H9 (cell line): ENCODE data around the gene ADGRG1. TPM values are rescaled to one million over a fixed set of nuclear protein-coding genes. Genes with fewer than 3 reads are reported as not detected.

Experiments
- DNase-seq: peaks from one replicate; pipeline ENCODE4 v3.0.0-alpha.2; 2017
- H2AFZ ChIP-seq: one replicate; pipeline ENCODE4 v1.6.1; 2013; ENCODE audit warnings: mild to moderate bottlenecking, low read length, control low read depth, moderate library complexity
- H2AK5ac ChIP-seq: 2 replicates; pipeline ENCODE4 v1.6.1; 2013; ENCODE audit warnings: low read length, control low read depth, mixed read lengths; ENCODE audit not compliant: insufficient read length
- H2BK120ac ChIP-seq: one replicate; pipeline ENCODE4 v1.6.1; 2013; ENCODE audit warnings: low read depth, mild to moderate bottlenecking, low read length, control low read depth, inconsistent platforms; ENCODE audit not compliant: poor library complexity, severe bottlenecking
- H2BK12ac ChIP-seq: 2 replicates; pipeline ENCODE4 v1.6.1; 2013; ENCODE audit warnings: low read length, control low read depth, mixed read lengths, low read depth; ENCODE audit not compliant: insufficient read length
- H2BK15ac ChIP-seq: 2 replicates; pipeline ENCODE4 v1.6.1; 2013; ENCODE audit warnings: low read depth, low read length, control low read depth
- H2BK20ac ChIP-seq: one replicate; pipeline ENCODE4 v1.6.1; 2013; ENCODE audit warnings: low read depth, mild to moderate bottlenecking, low read length, control low read depth, inconsistent platforms; ENCODE audit not compliant: poor library complexity, severe bottlenecking
- H2BK5ac ChIP-seq: 2 replicates; pipeline ENCODE4 v1.6.1; 2013; ENCODE audit warnings: low read length, control low read depth, mixed read lengths; ENCODE audit not compliant: insufficient read length
- H3K14ac ChIP-seq: 2 replicates; pipeline ENCODE4 v1.6.1; 2013; ENCODE audit warnings: low read length, control low read depth; ENCODE audit not compliant: insufficient read depth
- H3K18ac ChIP-seq: 2 replicates; pipeline ENCODE4 v1.6.1; 2013; ENCODE audit warnings: low read depth, mild to moderate bottlenecking, mixed read lengths, low read length, control low read depth; ENCODE audit not compliant: insufficient read length
- H3K23ac ChIP-seq: 2 replicates; pipeline ENCODE4 v1.6.1; 2013; ENCODE audit warnings: low read length, control low read depth, mixed read lengths, low read depth; ENCODE audit not compliant: insufficient read length
- H3K23me2 ChIP-seq: 2 replicates; pipeline ENCODE4 v1.6.1; 2013; ENCODE audit warnings: low read depth, mild to moderate bottlenecking, mixed read lengths, low read length, control low read depth; ENCODE audit not compliant: insufficient read length, poor library complexity, severe bottlenecking
- H3K27ac ChIP-seq: 2 replicates; pipeline ENCODE4 v1.5.1; 2013; ENCODE audit warnings: low read length, control low read depth, mixed read lengths, low read depth; ENCODE audit not compliant: insufficient read length
- H3K27me3 ChIP-seq: 2 replicates; pipeline ENCODE4 v1.6.1; 2013; ENCODE audit warnings: low read length, control low read depth, inconsistent platforms; ENCODE audit not compliant: insufficient read depth
- H3K4ac ChIP-seq: 2 replicates; pipeline ENCODE4 v1.6.1; 2013; ENCODE audit warnings: low read depth, mild to moderate bottlenecking, control low read depth, inconsistent platforms, low read length, moderate library complexity
- H3K4me1 ChIP-seq: 2 replicates; pipeline ENCODE4 v1.6.1; 2013; ENCODE audit warnings: low read length, control low read depth, inconsistent platforms; ENCODE audit not compliant: insufficient read depth
- H3K4me2 ChIP-seq: 2 replicates; pipeline ENCODE4 v1.6.1; 2013; ENCODE audit warnings: low read length, control low read depth, mixed read lengths; ENCODE audit not compliant: insufficient read length, insufficient read depth
- H3K56ac ChIP-seq: 2 replicates; pipeline ENCODE4 v1.6.1; 2013; ENCODE audit warnings: low read depth, mild to moderate bottlenecking, mixed read lengths, low read length, control low read depth; ENCODE audit not compliant: insufficient read length
- H3K79me1 ChIP-seq: 2 replicates; pipeline ENCODE4 v1.6.1; 2013; ENCODE audit warnings: low read depth, mild to moderate bottlenecking, moderate library complexity, low read length, control low read depth, inconsistent platforms; ENCODE audit not compliant: insufficient read depth, poor library complexity, severe bottlenecking
- H3K79me2 ChIP-seq: 2 replicates; pipeline ENCODE4 v1.6.1; 2013; ENCODE audit warnings: low read length, control low read depth, inconsistent platforms; ENCODE audit not compliant: insufficient read depth
- H3K9ac ChIP-seq: 2 replicates; pipeline ENCODE4 v1.6.1; 2013; ENCODE audit warnings: low read length, control low read depth, mixed read lengths; ENCODE audit not compliant: insufficient read length; ENCODE audit errors: extremely low read depth
- H3K9me3 ChIP-seq: one replicate; pipeline ENCODE4 v1.6.1; 2013; ENCODE audit warnings: low read depth, low read length, inconsistent platforms; ENCODE audit not compliant: control insufficient read depth
- H3T11ph ChIP-seq: one replicate; pipeline ENCODE4 v1.6.1; 2013; ENCODE audit warnings: mild to moderate bottlenecking, low read length, control low read depth, inconsistent platforms
- H4K20me1 ChIP-seq: one replicate; pipeline ENCODE4 v1.6.1; 2013; ENCODE audit not compliant: control insufficient read depth, insufficient read length, insufficient read depth
- H4K5ac ChIP-seq: 2 replicates; pipeline ENCODE4 v1.6.1; 2013; ENCODE audit warnings: low read depth, mild to moderate bottlenecking, mixed read lengths, low read length, control low read depth; ENCODE audit not compliant: insufficient read length
- H4K8ac ChIP-seq: replicated peaks from 2 replicates; pipeline ENCODE4 v1.6.1; 2013; ENCODE audit warnings: low read length, control low read depth, mixed read lengths, low read depth; ENCODE audit not compliant: insufficient read length
- H4K91ac ChIP-seq: 2 replicates; pipeline ENCODE4 v1.6.1; 2013; ENCODE audit warnings: low read depth, mild to moderate bottlenecking, moderate library complexity, mixed read lengths, low read length, control low read depth; ENCODE audit not compliant: insufficient read length
- H3K27ac Mint-ChIP-seq, 3 experiments: 2 replicates in 2 of 3; 3 replicates in 1 of 3; pipeline ENCODE4 v1.8.0; 2020 to 2021; ENCODE audit warnings: mixed read lengths in 3 of 3, mild to moderate bottlenecking in 1 of 3, moderate library complexity in 1 of 3
- H3K27me3 Mint-ChIP-seq: 2 replicates; pipeline ENCODE4 v1.8.0; 2021; ENCODE audit warnings: low read depth, mild to moderate bottlenecking, moderate library complexity, mixed read lengths
- H3K36me3 Mint-ChIP-seq, 3 experiments: 2 replicates in 2 of 3; 3 replicates in 1 of 3; pipeline ENCODE4 v1.8.0; 2020 to 2021; ENCODE audit warnings: low read depth in 3 of 3, mixed read lengths in 3 of 3; ENCODE audit not compliant: insufficient read depth in 1 of 3
- H3K4me1 Mint-ChIP-seq, 2 experiments: 2 replicates each; pipeline ENCODE4 v1.8.0; 2020; ENCODE audit warnings: mixed read lengths in 2 of 2
- H3K4me3 Mint-ChIP-seq, 2 experiments: 2 replicates in 1 of 2; 3 replicates in 1 of 2; pipeline ENCODE4 v1.8.0; 2020 to 2021; ENCODE audit warnings: mild to moderate bottlenecking in 2 of 2, mixed read lengths in 2 of 2, moderate library complexity in 1 of 2
- H3K9me3 Mint-ChIP-seq, 2 experiments: 2 replicates in 1 of 2; 3 replicates in 1 of 2; pipeline ENCODE4 v1.8.0; 2020; ENCODE audit warnings: mild to moderate bottlenecking in 2 of 2, mixed read lengths in 2 of 2, moderate library complexity in 1 of 2
- WGBS: extraction: QIAGEN DNeasy Blood & Tissue Kit; methylation state at CpG from one replicate; pipeline ENCODE4 v1.1.7; 2013; ENCODE audit warnings: missing lambda C conversion rate, low lambda C conversion rate, mixed read lengths; ENCODE audit not compliant: insufficient read length; ENCODE audit errors: extremely low coverage; 5-methylcytosine and 5-hydroxymethylcytosine counted together
- total RNA-seq: library from RNA; stranded (reverse); gene quantifications from 2 replicates; pipeline ENCODE4 v1.2.1, GENCODE V29; 2021
- TF ChIP-seq, protein P1 (sequence below): fragments of 200-600 bp; sonication (generic); conservative IDR thresholded peaks from 3 replicates; pipeline ENCODE4 v1.8.0; 2021; ENCODE audit warnings: antibody characterized with exemption, mild to moderate bottlenecking

Gene ADGRG1
- total RNA-seq, 1 experiment from 2014 or later = 1.1 TPM

DNA sequence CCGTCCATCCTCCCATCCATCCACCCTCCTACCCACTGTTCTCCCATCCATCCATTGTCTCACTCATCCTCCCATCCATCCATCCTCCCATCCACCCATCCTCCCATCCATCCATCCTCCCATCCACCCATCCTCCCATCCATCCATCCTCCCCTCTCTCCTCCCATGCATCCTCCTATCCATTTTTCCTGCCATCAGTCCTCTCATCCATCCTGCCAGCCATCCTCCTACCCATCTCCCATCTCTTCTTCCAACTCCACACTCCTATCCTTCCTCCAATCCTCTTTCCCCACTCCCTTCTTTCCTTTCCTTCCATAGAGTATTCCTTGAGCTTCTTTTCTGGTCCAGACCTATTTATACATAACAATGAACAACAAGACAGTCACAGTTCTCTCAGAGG, 78.3 kb downstream of the ADGRG1 start:
- no peak overlapping the region for H4K91ac ChIP-seq
- no peak overlapping the region for H3K4me3 Mint-ChIP-seq
- H3K79me2 ChIP-seq = no peaks in the 10 kb centered on the region
- H3K27ac Mint-ChIP-seq = no peak overlapping the region
- no peak overlapping the region for H4K5ac ChIP-seq
- H2BK20ac ChIP-seq = no peak overlapping the region
- TF ChIP-seq, protein P1, sequence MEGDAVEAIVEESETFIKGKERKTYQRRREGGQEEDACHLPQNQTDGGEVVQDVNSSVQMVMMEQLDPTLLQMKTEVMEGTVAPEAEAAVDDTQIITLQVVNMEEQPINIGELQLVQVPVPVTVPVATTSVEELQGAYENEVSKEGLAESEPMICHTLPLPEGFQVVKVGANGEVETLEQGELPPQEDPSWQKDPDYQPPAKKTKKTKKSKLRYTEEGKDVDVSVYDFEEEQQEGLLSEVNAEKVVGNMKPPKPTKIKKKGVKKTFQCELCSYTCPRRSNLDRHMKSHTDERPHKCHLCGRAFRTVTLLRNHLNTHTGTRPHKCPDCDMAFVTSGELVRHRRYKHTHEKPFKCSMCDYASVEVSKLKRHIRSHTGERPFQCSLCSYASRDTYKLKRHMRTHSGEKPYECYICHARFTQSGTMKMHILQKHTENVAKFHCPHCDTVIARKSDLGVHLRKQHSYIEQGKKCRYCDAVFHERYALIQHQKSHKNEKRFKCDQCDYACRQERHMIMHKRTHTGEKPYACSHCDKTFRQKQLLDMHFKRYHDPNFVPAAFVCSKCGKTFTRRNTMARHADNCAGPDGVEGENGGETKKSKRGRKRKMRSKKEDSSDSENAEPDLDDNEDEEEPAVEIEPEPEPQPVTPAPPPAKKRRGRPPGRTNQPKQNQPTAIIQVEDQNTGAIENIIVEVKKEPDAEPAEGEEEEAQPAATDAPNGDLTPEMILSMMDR = no peak
- no peak overlapping the region for H3K9ac ChIP-seq
- DNase-seq = no peak
- no peaks in the 10 kb centered on the region for H3K9me3 ChIP-seq
- no peak overlapping the region for H3K23ac ChIP-seq
- peaks cover 31% of the 10 kb centered on the region for H3K27me3 Mint-ChIP-seq
- no peaks in the 10 kb centered on the region for H3K27me3 ChIP-seq
- no peak overlapping the region for H2BK5ac ChIP-seq
- H4K8ac ChIP-seq = no peak overlapping the region
- H3K14ac ChIP-seq = no peak overlapping the region
- no peak overlapping the region for H2BK15ac ChIP-seq
- H3K4me1 Mint-ChIP-seq = peaks cover 6% of the 10 kb centered on the region in 2 experiments
- no peak overlapping the region for H2AFZ ChIP-seq
- no peak overlapping the region for H2BK120ac ChIP-seq
- no peaks in the 10 kb centered on the region for H3K23me2 ChIP-seq
- H4K20me1 ChIP-seq = no peaks in the 10 kb centered on the region
- no peak overlapping the region for H2AK5ac ChIP-seq
- no peak overlapping the region for H3T11ph ChIP-seq
- no peaks in the 10 kb centered on the region for H3K79me1 ChIP-seq
- no peak overlapping the region for H3K18ac ChIP-seq
- H3K4me2 ChIP-seq = no peak overlapping the region
- H3K36me3 Mint-ChIP-seq = no peaks in the 10 kb centered on the region; a peak in 1 of 7 replicates
- H2BK12ac ChIP-seq = no peak overlapping the region
- no peak overlapping the region for H3K56ac ChIP-seq
- no CpG with 5 or more reads among the region's 1 CpG for WGBS
- H3K4me1 ChIP-seq = no peaks in the 10 kb centered on the region
- no peak overlapping the region for H3K4ac ChIP-seq
- no peak overlapping the region for H3K27ac ChIP-seq
- peaks cover 0 to 16% of the 10 kb centered on the region in 2 experiments; a peak in 2 of 5 replicates for H3K9me3 Mint-ChIP-seq
